Measurements from ENCODE around the gene STPG4.

Gene STPG4

DNA sequence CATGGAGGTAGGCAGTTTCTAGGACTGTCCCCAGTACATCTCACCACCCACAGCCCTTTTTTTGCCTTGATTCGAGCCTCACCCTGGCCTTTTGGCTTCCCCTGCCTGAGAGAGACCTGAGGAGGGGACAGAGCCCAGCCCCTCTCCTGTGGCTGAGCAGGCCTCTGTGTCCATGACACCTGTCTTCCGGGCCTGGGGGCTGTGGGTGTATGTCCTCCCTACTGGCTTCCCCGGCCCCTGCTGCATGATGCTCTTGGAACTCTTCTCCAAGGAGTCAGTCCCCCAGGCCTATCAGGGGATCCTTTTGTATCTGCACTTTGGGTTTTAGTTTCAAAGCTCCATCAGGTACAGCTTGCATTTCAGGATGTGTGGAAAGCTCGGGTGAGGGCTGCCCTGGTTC is 80.4 kb downstream of the STPG4 start:
- H3K4me3 ChIP-seq (ENCODE audit: low read depth, low read length), result no peak overlapping the region
- ChIA-PET CTCF (interaction anchor here (0.9 to 1.7 kb wide), 2 partner anchors 9 to 56 kb away, joined by 3 to 11 read pairs; no protein-coding TSS in a partner anchor), POLR2A (no interaction called here)
- DNase-seq (ENCODE audit: low read depth, low spot score), result no peak
- TF ChIP-seq, protein P1, sequence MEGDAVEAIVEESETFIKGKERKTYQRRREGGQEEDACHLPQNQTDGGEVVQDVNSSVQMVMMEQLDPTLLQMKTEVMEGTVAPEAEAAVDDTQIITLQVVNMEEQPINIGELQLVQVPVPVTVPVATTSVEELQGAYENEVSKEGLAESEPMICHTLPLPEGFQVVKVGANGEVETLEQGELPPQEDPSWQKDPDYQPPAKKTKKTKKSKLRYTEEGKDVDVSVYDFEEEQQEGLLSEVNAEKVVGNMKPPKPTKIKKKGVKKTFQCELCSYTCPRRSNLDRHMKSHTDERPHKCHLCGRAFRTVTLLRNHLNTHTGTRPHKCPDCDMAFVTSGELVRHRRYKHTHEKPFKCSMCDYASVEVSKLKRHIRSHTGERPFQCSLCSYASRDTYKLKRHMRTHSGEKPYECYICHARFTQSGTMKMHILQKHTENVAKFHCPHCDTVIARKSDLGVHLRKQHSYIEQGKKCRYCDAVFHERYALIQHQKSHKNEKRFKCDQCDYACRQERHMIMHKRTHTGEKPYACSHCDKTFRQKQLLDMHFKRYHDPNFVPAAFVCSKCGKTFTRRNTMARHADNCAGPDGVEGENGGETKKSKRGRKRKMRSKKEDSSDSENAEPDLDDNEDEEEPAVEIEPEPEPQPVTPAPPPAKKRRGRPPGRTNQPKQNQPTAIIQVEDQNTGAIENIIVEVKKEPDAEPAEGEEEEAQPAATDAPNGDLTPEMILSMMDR (IDR thresholded peaks at IDR 0.05; ENCODE audit: insufficient read depth, low read length, missing control alignments), result no peak

DNA sequence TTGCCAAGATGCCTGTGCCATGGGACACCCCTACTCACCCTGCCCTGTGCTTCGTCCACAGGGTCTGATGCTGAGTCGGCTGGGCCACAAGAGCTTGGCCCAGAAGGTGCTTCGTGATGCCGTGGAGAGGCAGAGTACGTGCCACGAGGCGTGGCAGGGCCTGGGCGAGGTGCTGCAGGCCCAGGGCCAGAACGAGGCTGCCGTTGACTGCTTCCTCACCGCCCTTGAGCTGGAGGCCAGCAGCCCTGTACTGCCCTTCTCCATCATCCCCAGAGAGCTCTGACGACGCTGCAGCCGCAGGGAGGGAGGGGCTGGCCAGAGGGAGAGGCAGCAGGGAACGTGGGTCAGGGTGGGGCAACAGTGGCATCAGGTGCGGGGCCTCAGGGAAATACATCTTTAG is 81.5 kb downstream of the STPG4 start:
- no peak overlapping the region for H3K4me3 ChIP-seq (ENCODE audit: low read depth, low read length)
- POLR2A ChIA-PET, result no interaction called here
- CTCF ChIA-PET, result interaction anchor here (0.6 to 1.2 kb wide), 2 partner anchors 15 to 101 kb away, joined by 3 read pairs; no protein-coding TSS in a partner anchor
- TF ChIP-seq, protein P1 (IDR thresholded peaks at IDR 0.05; ENCODE audit: insufficient read depth, low read length, missing control alignments), result no peak
- no peak for DNase-seq (ENCODE audit: low read depth, low spot score)

DNA sequence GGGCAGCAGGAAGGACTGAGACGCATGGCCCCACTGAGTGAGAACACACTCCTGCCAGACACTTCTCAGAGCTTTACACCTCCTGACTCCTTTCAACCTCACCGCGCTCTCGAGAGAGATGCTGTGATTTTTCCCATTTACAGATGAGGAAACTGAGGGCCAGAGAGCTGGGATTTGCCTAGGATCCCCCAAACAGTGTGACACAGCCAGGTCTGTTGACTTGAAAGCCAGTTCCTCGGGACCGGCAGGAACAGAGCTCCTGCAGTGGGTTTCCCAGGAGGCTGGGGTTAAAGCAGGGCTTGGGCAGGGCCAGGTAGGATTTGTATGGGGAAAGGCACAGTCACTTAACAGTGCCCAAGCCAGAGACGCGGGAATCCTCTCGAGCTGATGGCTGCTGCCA is 81.9 kb downstream of the STPG4 start:
- DNase-seq (ENCODE audit: low read depth, low spot score), result no peak
- ChIA-PET POLR2A (no interaction called here), CTCF (interaction anchor here (0.6 to 1.2 kb wide), 2 partner anchors 15 to 101 kb away, joined by 3 read pairs; no protein-coding TSS in a partner anchor)
- TF ChIP-seq, protein P1 (IDR thresholded peaks at IDR 0.05; ENCODE audit: insufficient read depth, low read length, missing control alignments), result no peak
- no peak overlapping the region for H3K4me3 ChIP-seq (ENCODE audit: low read depth, low read length)

DNA sequence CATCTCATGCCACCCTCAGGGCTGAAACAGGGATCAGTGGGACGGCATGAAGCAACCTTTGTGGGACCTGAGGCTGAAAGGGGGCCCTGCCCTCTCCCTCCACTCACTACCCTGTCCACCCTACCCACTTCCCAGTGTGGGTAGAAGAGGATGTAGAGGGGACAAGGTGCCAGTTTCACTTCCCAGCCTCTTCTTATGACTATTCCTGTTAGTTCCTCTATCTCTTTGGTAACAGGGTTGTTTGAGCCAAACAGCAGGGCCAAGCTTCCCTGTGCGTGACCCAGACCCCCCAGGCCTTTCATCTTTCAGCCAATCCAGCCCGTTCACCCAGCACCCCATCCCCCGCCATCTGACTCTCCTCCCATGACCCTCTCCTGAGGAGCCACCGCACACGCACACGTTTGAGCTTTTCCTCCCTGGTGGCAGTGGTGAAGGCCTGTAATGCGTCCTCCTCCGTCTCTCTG is 82.3 kb downstream of the STPG4 start:
- ChIA-PET CTCF (interaction anchor here (1.2 to 4.5 kb wide), 2 partner anchors 16 to 250 kb away, joined by 3 to 23 read pairs; no protein-coding TSS in a partner anchor), POLR2A (no interaction called here)
- H3K4me3 ChIP-seq (ENCODE audit: low read depth, low read length), result no peak overlapping the region
- no peak for DNase-seq (ENCODE audit: low read depth, low spot score)
- TF ChIP-seq, protein P1 (IDR thresholded peaks at IDR 0.05; ENCODE audit: insufficient read depth, low read length, missing control alignments), result no peak

DNA sequence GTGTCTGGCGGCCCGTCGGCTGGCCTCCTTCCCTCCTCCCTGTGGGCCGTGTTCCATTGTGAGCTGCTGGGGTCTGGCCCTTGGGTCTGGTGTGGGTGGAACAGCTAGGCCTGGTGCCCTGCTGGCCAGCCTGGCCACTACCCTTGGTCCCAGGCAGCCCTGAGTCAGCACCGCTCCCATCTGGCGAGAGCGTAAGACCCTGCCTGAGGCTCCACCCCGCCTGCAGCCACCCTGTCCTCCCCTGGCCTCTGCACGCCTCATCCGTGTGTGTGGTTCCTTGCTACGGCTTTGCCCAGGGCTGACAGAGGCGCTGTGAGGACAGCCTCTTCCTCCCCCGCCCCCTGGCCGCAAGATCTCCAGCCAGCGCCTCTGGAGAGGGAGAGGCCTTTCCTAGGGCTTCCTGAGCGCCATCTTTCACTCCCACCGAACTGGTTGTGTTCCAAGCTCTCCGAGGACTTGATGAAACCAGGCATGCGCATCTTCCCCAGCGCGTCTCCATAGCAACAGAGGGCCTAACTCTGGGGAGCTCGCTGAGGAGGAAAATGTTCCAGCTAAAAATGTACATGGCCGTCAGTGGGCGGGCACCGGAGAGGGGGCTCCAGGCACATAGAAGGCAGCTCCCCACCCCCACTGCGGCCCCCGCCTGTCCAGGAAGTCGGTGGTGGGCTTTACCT is 83.0 kb downstream of the STPG4 start:
- POLR2A ChIA-PET, result interaction anchor here (0.7 to 1.4 kb wide), 3 partner anchors 16 to 90 kb away, joined by 3 to 6 read pairs (median 3); no protein-coding TSS in a partner anchor
- no peak for DNase-seq (ENCODE audit: low read depth, low spot score)
- CTCF ChIA-PET, result interaction anchor here (4.5 kb wide), 1 partner anchor 251 kb away, joined by 23 read pairs; no protein-coding TSS in a partner anchor
- H3K4me3 ChIP-seq (ENCODE audit: low read depth, low read length), result no peak overlapping the region
- TF ChIP-seq, protein P1 (IDR thresholded peaks at IDR 0.05; ENCODE audit: insufficient read depth, low read length, missing control alignments), result no peak

Data from AG04449 (cell line).